Measurements from ENCODE around the gene CFAP52. TPM values are rescaled to one million over a fixed set of nuclear protein-coding genes. Genes with fewer than 3 reads are reported as not detected.

CFAP52 gene
- total RNA-seq, 1 experiment from 2014 or later, result not detected

- Mint-ChIP-seq H3K27ac (no peak overlapping the region), H3K36me3 (no peaks in the 10 kb centered on the region), H3K4me3 (no peak overlapping the region), H3K9me3 (no peaks in the 10 kb centered on the region), H3K4me1 (peaks cover 6% of the 10 kb centered on the region), H3K27me3 (ENCODE audit: low read depth) (no peaks in the 10 kb centered on the region; the same call in 1 of the 2 replicates)
- TF ChIP-seq TEAD1 (CRISPR knock-in tag; IDR thresholded peaks at IDR 0.05), result no peak
- TF ChIP-seq CREB1 (CRISPR knock-in tag; IDR thresholded peaks at IDR 0.05), result no peak
- TF ChIP-seq HMGXB4 (CRISPR knock-in tag; IDR thresholded peaks at IDR 0.05), result no peak
- TF ChIP-seq ETV6 (CRISPR knock-in tag; IDR thresholded peaks at IDR 0.05), result no peak
- no peak for TF ChIP-seq ZBTB21 (CRISPR knock-in tag; IDR thresholded peaks at IDR 0.05; ENCODE audit: borderline replicate concordance)
- TF ChIP-seq AFF4 (CRISPR knock-in tag; IDR thresholded peaks at IDR 0.05; ENCODE audit: borderline replicate concordance), result no peak
- no peak for TF ChIP-seq ZNF232 (CRISPR knock-in tag; IDR thresholded peaks at IDR 0.05)
- TF ChIP-seq ZNF423 (CRISPR knock-in tag; IDR thresholded peaks at IDR 0.05), result no peak
- TF ChIP-seq FOXP1 (CRISPR knock-in tag; IDR thresholded peaks at IDR 0.05; ENCODE audit: borderline replicate concordance), result no peak
- no peak for TF ChIP-seq ELF4 (CRISPR knock-in tag; IDR thresholded peaks at IDR 0.05; ENCODE audit: low read depth)
- TF ChIP-seq E2F5 (CRISPR knock-in tag; IDR thresholded peaks at IDR 0.05), result no peak
- no peak for TF ChIP-seq FOXP4 (CRISPR knock-in tag; IDR thresholded peaks at IDR 0.05)
- no peak for TF ChIP-seq GABPB1 (CRISPR knock-in tag; IDR thresholded peaks at IDR 0.05)
- TF ChIP-seq JAZF1 (CRISPR knock-in tag; IDR thresholded peaks at IDR 0.05), result no peak
- TF ChIP-seq, protein P1, sequence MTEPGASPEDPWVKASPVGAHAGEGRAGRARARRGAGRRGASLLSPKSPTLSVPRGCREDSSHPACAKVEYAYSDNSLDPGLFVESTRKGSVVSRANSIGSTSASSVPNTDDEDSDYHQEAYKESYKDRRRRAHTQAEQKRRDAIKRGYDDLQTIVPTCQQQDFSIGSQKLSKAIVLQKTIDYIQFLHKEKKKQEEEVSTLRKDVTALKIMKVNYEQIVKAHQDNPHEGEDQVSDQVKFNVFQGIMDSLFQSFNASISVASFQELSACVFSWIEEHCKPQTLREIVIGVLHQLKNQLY (CRISPR knock-in tag; IDR thresholded peaks at IDR 0.05), result no peak
- no peak for TF ChIP-seq ZNF396 (CRISPR knock-in tag; IDR thresholded peaks at IDR 0.05; ENCODE audit: borderline replicate concordance)
- no peak for DNase-seq (ENCODE audit: low spot score)
- CTCF ChIA-PET, result no interaction called here
- ATAC-seq, result no peak
- POLR2A ChIA-PET, result no interaction called here
Measured at GRCh38 chr17:9632741-9633140, 56.3 kb downstream of the CFAP52 start.

- no peak overlapping the region for H3K27ac Mint-ChIP-seq
- H3K9me3 Mint-ChIP-seq, result peaks cover 2% of the 10 kb centered on the region
- ChIA-PET POLR2A (no interaction called here), CTCF (no interaction called here)
- DNase-seq (ENCODE audit: low spot score) (no peak), ATAC-seq (no peak)
- no peaks in the 10 kb centered on the region for H3K36me3 Mint-ChIP-seq
- no peaks in the 10 kb centered on the region; the same call in 1 of the 2 replicates for H3K27me3 Mint-ChIP-seq (ENCODE audit: low read depth)
- peaks cover 9% of the 10 kb centered on the region for H3K4me1 Mint-ChIP-seq
- H3K4me3 Mint-ChIP-seq, result no peak overlapping the region
- TF ChIP-seq TEAD1 (CRISPR knock-in tag; IDR thresholded peaks at IDR 0.05) (no peak), ZNF671 (CRISPR knock-in tag; IDR thresholded peaks at IDR 0.05) (no peak), MYBL2 (CRISPR knock-in tag; IDR thresholded peaks at IDR 0.05) (no peak), IRF1 (CRISPR knock-in tag; IDR thresholded peaks at IDR 0.05) (no peak), ZBTB21 (CRISPR knock-in tag; IDR thresholded peaks at IDR 0.05; ENCODE audit: borderline replicate concordance) (no peak), SMAD4 (CRISPR knock-in tag; IDR thresholded peaks at IDR 0.05) (no peak), PRRX2 (CRISPR knock-in tag; IDR thresholded peaks at IDR 0.05) (no peak), CREM (CRISPR knock-in tag; IDR thresholded peaks at IDR 0.05) (no peak)
- TF ChIP-seq, protein P2, sequence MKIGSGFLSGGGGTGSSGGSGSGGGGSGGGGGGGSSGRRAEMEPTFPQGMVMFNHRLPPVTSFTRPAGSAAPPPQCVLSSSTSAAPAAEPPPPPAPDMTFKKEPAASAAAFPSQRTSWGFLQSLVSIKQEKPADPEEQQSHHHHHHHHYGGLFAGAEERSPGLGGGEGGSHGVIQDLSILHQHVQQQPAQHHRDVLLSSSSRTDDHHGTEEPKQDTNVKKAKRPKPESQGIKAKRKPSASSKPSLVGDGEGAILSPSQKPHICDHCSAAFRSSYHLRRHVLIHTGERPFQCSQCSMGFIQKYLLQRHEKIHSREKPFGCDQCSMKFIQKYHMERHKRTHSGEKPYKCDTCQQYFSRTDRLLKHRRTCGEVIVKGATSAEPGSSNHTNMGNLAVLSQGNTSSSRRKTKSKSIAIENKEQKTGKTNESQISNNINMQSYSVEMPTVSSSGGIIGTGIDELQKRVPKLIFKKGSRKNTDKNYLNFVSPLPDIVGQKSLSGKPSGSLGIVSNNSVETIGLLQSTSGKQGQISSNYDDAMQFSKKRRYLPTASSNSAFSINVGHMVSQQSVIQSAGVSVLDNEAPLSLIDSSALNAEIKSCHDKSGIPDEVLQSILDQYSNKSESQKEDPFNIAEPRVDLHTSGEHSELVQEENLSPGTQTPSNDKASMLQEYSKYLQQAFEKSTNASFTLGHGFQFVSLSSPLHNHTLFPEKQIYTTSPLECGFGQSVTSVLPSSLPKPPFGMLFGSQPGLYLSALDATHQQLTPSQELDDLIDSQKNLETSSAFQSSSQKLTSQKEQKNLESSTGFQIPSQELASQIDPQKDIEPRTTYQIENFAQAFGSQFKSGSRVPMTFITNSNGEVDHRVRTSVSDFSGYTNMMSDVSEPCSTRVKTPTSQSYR (CRISPR knock-in tag; IDR thresholded peaks at IDR 0.05), result no peak
Measured at GRCh38 chr17:9635340-9635739, 58.9 kb downstream of the CFAP52 start.

All from WTC11 (cell line).